Liver (tissue), 9 donors: ENCODE measurements around the gene N4BP3. TPM values are rescaled to one million over a fixed set of nuclear protein-coding genes. Genes with fewer than 3 reads are reported as not detected.

Experiments used
- DNase-seq: peaks from one replicate; pipeline ENCODE4 v3.0.0-alpha.2; 2017; ENCODE audit warnings: low spot score
- H3K27ac ChIP-seq, 2 donors: one replicate each; pipeline ENCODE4 v1.7.0; 2013; ENCODE audit warnings: inconsistent platforms in 2 of 2, low read length in 2 of 2, control low read depth in 1 of 2, low read depth in 1 of 2, mild to moderate bottlenecking in 1 of 2
- H3K27me3 ChIP-seq, 4 donors: one replicate each; pipeline versions ENCODE4 v1.6.1 to v1.7.0; 2013; ENCODE audit warnings: low read length in 3 of 4, inconsistent platforms in 1 of 4, mild to moderate bottlenecking in 1 of 4, moderate library complexity in 1 of 4; ENCODE audit not compliant: control insufficient read depth in 4 of 4, insufficient read depth in 4 of 4
- H3K36me3 ChIP-seq, 4 donors: one replicate each; pipeline versions ENCODE4 v1.6.1 to v1.7.0; 2013; ENCODE audit warnings: low read length in 3 of 4, mild to moderate bottlenecking in 3 of 4, low read depth in 1 of 4, moderate library complexity in 1 of 4; ENCODE audit not compliant: control insufficient read depth in 4 of 4, insufficient read depth in 3 of 4
- H3K4me1 ChIP-seq, 4 donors: one replicate each; pipeline versions ENCODE4 v1.6.1 to v1.7.0; 2013; ENCODE audit warnings: low read length in 3 of 4, mild to moderate bottlenecking in 3 of 4, moderate library complexity in 1 of 4; ENCODE audit not compliant: control insufficient read depth in 4 of 4, insufficient read depth in 4 of 4
- H3K4me3 ChIP-seq, 3 donors: one replicate each; pipeline versions ENCODE4 v1.6.1 to v1.7.0; 2013; ENCODE audit warnings: low read length in 3 of 3, control low read depth in 1 of 3, low read depth in 1 of 3, mild to moderate bottlenecking in 1 of 3
- H3K9ac ChIP-seq, 2 donors: one replicate each; pipeline ENCODE4 v1.7.0; 2013; ENCODE audit warnings: low read length in 2 of 2, mild to moderate bottlenecking in 2 of 2, moderate library complexity in 2 of 2, control low read depth in 1 of 2, low read depth in 1 of 2
- H3K9me3 ChIP-seq, 4 donors: one replicate each; pipeline versions ENCODE4 v1.6.1 to v1.7.0; 2013; ENCODE audit warnings: low read length in 3 of 4; ENCODE audit not compliant: control insufficient read depth in 4 of 4
- ATF3 ChIP-seq: IDR thresholded peaks from 2 replicates; pipeline ENCODE4 v1.6.1; 2016; ENCODE audit warnings: antibody characterized with exemption
- EGR1 ChIP-seq, 2 donors: IDR thresholded peaks; 2 replicates each; pipeline ENCODE4 v1.6.1; 2016 to 2018; ENCODE audit warnings: antibody characterized with exemption in 2 of 2, low read depth in 2 of 2
- FOXA1 ChIP-seq: IDR thresholded peaks from 2 replicates; pipeline ENCODE4 v1.6.1; 2016; ENCODE audit warnings: antibody characterized with exemption
- FOXA2 ChIP-seq: IDR thresholded peaks from 2 replicates; pipeline ENCODE4 v1.6.1; 2016; ENCODE audit warnings: antibody characterized with exemption
- GABPA ChIP-seq, 2 donors: IDR thresholded peaks in 1 of 2; conservative IDR thresholded peaks in 1 of 2; 2 replicates each; pipeline ENCODE4 v1.6.1; 2016; ENCODE audit warnings: antibody characterized with exemption in 2 of 2, mild to moderate bottlenecking in 1 of 2, moderate library complexity in 1 of 2
- HNF4A ChIP-seq, 2 donors: conservative IDR thresholded peaks; 2 replicates each; pipeline ENCODE4 v1.6.1; 2016; ENCODE audit warnings: antibody characterized with exemption in 2 of 2, mild to moderate bottlenecking in 2 of 2
- HNF4G ChIP-seq: IDR thresholded peaks from 2 replicates; pipeline ENCODE4 v1.6.1; 2016; ENCODE audit warnings: antibody characterized with exemption
- JUND ChIP-seq, 2 donors: IDR thresholded peaks; 2 replicates each; pipeline ENCODE4 v1.6.1; 2016; ENCODE audit warnings: antibody characterized with exemption in 2 of 2
- MAX ChIP-seq: IDR thresholded peaks from 2 replicates; pipeline ENCODE4 v1.6.1; 2016; ENCODE audit warnings: antibody characterized with exemption
- RAD21 ChIP-seq, 2 donors: IDR thresholded peaks; 2 replicates each; pipeline ENCODE4 v1.6.1; 2016; ENCODE audit warnings: antibody characterized with exemption in 2 of 2, mild to moderate bottlenecking in 2 of 2
- REST ChIP-seq: IDR thresholded peaks from 2 replicates; pipeline ENCODE4 v1.6.1; 2016; ENCODE audit warnings: antibody characterized with exemption, mild to moderate bottlenecking
- RXRA ChIP-seq, 2 donors: IDR thresholded peaks; 2 replicates each; pipeline ENCODE4 v1.6.1; 2017 to 2018; ENCODE audit warnings: antibody characterized with exemption in 2 of 2, mild to moderate bottlenecking in 1 of 2
- SP1 ChIP-seq: IDR thresholded peaks from 2 replicates; pipeline ENCODE4 v1.6.1; 2018; ENCODE audit warnings: antibody characterized with exemption, mild to moderate bottlenecking
- TAF1 ChIP-seq: conservative IDR thresholded peaks from 2 replicates; pipeline ENCODE4 v1.6.1; 2016; ENCODE audit warnings: antibody characterized with exemption, mild to moderate bottlenecking
- WGBS: extraction: QIAGEN DNeasy Blood & Tissue Kit; methylation state at CpG from one replicate; pipeline ENCODE4 v1.1.7; 2013; 5-methylcytosine and 5-hydroxymethylcytosine counted together
- polyA plus RNA-seq, 2 donors: library from polyadenylated mRNA; stranded (reverse) in 1 of 2; unstranded in 1 of 2; fragments of 200-250 nt in 1 of 2; fragments of >200 nt in 1 of 2; fragmentation: Nextera tagmentation in 1 of 2; extraction: Ambion mirVana in 1 of 2; gene quantifications; one replicate each; pipeline versions ENCODE4 v1.2.1 to v1.2.3, GENCODE V29; 2013 to 2015
- total RNA-seq, 2 donors: library from RNA; depleted of rRNA; stranded (reverse); fragments of >200 nt; gene quantifications; one replicate each; pipeline ENCODE4 v1.2.3, GENCODE V29; 2014
- TF ChIP-seq, protein P1 (sequence below): fragments of 150-350 bp; IDR thresholded peaks from 2 replicates; pipeline ENCODE4 v1.5.1; 2017; ENCODE audit warnings: improper control_type of control experiment, low read depth, low read length; ENCODE audit not compliant: missing input control
- donor health status: healthy.
- donor health status: healthy.
- donor health status: healthy.
- donor health status: healthy.
- donor health status: healthy.

The N4BP3 gene
- total and polyA plus RNA-seq, 4 donors: 0.06 to 0.28 (median 0.08) TPM; not detected in 1

GRCh38 chr5:178136990-178137389, 23.7 kb downstream of the N4BP3 start (continued):
- TF ChIP-seq, protein P1, sequence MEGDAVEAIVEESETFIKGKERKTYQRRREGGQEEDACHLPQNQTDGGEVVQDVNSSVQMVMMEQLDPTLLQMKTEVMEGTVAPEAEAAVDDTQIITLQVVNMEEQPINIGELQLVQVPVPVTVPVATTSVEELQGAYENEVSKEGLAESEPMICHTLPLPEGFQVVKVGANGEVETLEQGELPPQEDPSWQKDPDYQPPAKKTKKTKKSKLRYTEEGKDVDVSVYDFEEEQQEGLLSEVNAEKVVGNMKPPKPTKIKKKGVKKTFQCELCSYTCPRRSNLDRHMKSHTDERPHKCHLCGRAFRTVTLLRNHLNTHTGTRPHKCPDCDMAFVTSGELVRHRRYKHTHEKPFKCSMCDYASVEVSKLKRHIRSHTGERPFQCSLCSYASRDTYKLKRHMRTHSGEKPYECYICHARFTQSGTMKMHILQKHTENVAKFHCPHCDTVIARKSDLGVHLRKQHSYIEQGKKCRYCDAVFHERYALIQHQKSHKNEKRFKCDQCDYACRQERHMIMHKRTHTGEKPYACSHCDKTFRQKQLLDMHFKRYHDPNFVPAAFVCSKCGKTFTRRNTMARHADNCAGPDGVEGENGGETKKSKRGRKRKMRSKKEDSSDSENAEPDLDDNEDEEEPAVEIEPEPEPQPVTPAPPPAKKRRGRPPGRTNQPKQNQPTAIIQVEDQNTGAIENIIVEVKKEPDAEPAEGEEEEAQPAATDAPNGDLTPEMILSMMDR: no peak
- TF ChIP-seq GABPA (IDR thresholded peaks at IDR 0.05 in 1 of 2, conservative IDR thresholded peaks at IDR 0.05 in 1 of 2): no peak
- TF ChIP-seq RAD21 (IDR thresholded peaks at IDR 0.05): no peak
- no peak for TF ChIP-seq FOXA2
- TF ChIP-seq JUND (IDR thresholded peaks at IDR 0.05): no peak
- no peak for TF ChIP-seq HNF4G

DNA sequence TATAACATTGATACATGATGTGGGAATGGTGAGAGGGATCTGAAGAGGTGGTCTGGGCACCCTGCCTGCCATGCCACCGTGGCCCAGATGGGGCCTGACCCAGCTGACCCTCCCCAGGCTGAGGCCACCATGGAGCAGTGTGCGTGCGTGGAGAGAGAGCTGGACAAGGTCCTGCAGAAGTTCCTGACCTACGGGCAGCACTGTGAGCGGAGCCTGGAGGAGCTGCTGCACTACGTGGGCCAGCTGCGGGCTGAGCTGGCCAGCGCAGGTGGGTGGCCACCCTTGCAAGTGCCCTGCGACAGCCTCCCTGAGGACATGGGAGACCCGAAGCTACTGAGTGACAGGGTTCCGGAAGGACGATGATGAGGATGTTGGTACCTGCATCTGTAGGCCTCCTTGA, 24.7 kb downstream of the N4BP3 start:
- Histone ChIP-seq H3K27ac (no peak overlapping the region), H3K4me3 (no peak overlapping the region), H3K9me3 (no peaks in the 10 kb centered on the region), H3K27me3 (no peaks in the 10 kb centered on the region), H3K36me3 (peaks cover 3 to 15% (median 10%) of the 10 kb centered on the region in 4 donors), H3K9ac (no peak overlapping the region), H3K4me1 (no peaks in the 10 kb centered on the region)
- 95% methylated on average over 12 of the region's 12 CpGs for WGBS
- TF ChIP-seq EGR1 (IDR thresholded peaks at IDR 0.05; ENCODE audit: low read depth in 2 of 2): no peak
- TF ChIP-seq ATF3: no peak
- no peak for TF ChIP-seq REST
- no peak for TF ChIP-seq TAF1
- TF ChIP-seq SP1: no peak
- no peak for TF ChIP-seq HNF4A (conservative IDR thresholded peaks at IDR 0.05)
- no peak for TF ChIP-seq FOXA1
- no peak for TF ChIP-seq MAX
- TF ChIP-seq RAD21 (IDR thresholded peaks at IDR 0.05): no peak
- no peak for DNase-seq

GRCh38 chr5:178141550-178141949, 28.2 kb downstream of the N4BP3 start:
- Histone ChIP-seq H3K27ac (no peak overlapping the region), H3K4me3 (no peak overlapping the region), H3K36me3 (peaks cover 10 to 34% (median 25%) of the 10 kb centered on the region in 4 donors), H3K9me3 (no peaks in the 10 kb centered on the region), H3K27me3 (no peaks in the 10 kb centered on the region), H3K9ac (no peak overlapping the region), H3K4me1 (no peaks in the 10 kb centered on the region)
- DNase-seq: no peak
- TF ChIP-seq RAD21 (IDR thresholded peaks at IDR 0.05) (no peak), MAX (no peak), RXRA (IDR thresholded peaks at IDR 0.05) (no peak), ATF3 (no peak), FOXA1 (no peak), JUND (IDR thresholded peaks at IDR 0.05) (no peak), HNF4G (no peak), TAF1 (no peak)
- WGBS: 98% methylated on average over 4 of the region's 4 CpGs
